H1 (cell line): ENCODE measurements around the gene USP43. TPM values are rescaled to one million over a fixed set of nuclear protein-coding genes. Genes with fewer than 3 reads are reported as not detected.

Experiments
- CTCF ChIA-PET: fragments of 300-600 bp; sonication (Branson Sonifier 250); formaldehyde crosslinking; loops from one replicate; lab custom pipeline; 2021; ENCODE audit not compliant: partially characterized antibody; lab: Charles Lee
- POLR2A ChIA-PET: fragments of 300-600 bp; sonication (Branson Sonifier 250); formaldehyde crosslinking; loops from one replicate; lab custom pipeline; 2021; ENCODE audit warnings: inconsistent platforms; ENCODE audit not compliant: partially characterized antibody; lab: Charles Lee
- DNase-seq, 2 experiments: peaks; one replicate each; pipeline versions ENCODE4 v3.0.0 to v3.0.0-alpha.2; 2010 to 2022; ENCODE audit warnings: low spot score in 2 of 2, low read depth in 1 of 2, mixed read lengths in 1 of 2
- FAIRE-seq: peaks from 2 replicates; lab custom pipeline; 2011; peaks lifted over from hg19 to GRCh38; lab: Jason Lieb, UNC
- H2AFZ ChIP-seq: 2 replicates; pipeline ENCODE4 v1.8.1; 2012; ENCODE audit warnings: low read length, inconsistent platforms
- H2AK5ac ChIP-seq: 2 replicates; pipeline ENCODE4 v1.6.1; 2013; ENCODE audit warnings: low read depth, low read length
- H2BK120ac ChIP-seq: replicated peaks from 2 replicates; pipeline ENCODE3; 2013; ENCODE audit warnings: low read depth, low read length, inconsistent platforms
- H2BK12ac ChIP-seq: 2 replicates; pipeline ENCODE4 v1.6.1; 2013; ENCODE audit warnings: low read depth, low read length
- H2BK15ac ChIP-seq: 2 replicates; pipeline ENCODE4 v1.6.1; 2013; ENCODE audit warnings: low read length
- H2BK20ac ChIP-seq: 2 replicates; pipeline ENCODE4 v1.6.1; 2013; ENCODE audit warnings: low read length
- H2BK5ac ChIP-seq: 2 replicates; pipeline ENCODE4 v1.6.1; 2013; ENCODE audit warnings: low read depth, low read length
- H3K14ac ChIP-seq: 2 replicates; pipeline ENCODE4 v1.6.1; 2013; ENCODE audit warnings: inconsistent platforms; ENCODE audit not compliant: insufficient read length
- H3K18ac ChIP-seq: 2 replicates; pipeline ENCODE4 v1.6.1; 2013; ENCODE audit warnings: low read length; ENCODE audit errors: extremely low read depth
- H3K23ac ChIP-seq: 2 replicates; pipeline ENCODE4 v1.6.1; 2013; ENCODE audit warnings: inconsistent platforms; ENCODE audit not compliant: insufficient read length
- H3K23me2 ChIP-seq: 2 replicates; pipeline ENCODE4 v1.6.1; 2013; ENCODE audit warnings: low read depth, low read length
- H3K27ac ChIP-seq: 2 replicates; pipeline ENCODE4 v1.6.1; 2011; ENCODE audit warnings: low read depth, low read length, inconsistent platforms
- H3K27me3 ChIP-seq, 4 experiments: replicated peaks in 1 of 4; 1 replicate in 1 of 4; 2 replicates in 3 of 4; pipeline versions ENCODE4 v1.6.1 to v1.8.1; 2011 to 2013; ENCODE audit warnings: low read length in 3 of 4, mild to moderate bottlenecking in 3 of 4, inconsistent platforms in 2 of 4, mixed read lengths in 2 of 4, moderate library complexity in 1 of 4; ENCODE audit not compliant: control insufficient read depth in 3 of 4, insufficient read depth in 3 of 4; ENCODE audit errors: extremely low read depth in 1 of 4
- H3K36me3 ChIP-seq, 4 experiments: 2 replicates each; pipeline versions ENCODE4 v1.6.1 to v1.8.1; 2011 to 2013; ENCODE audit warnings: mild to moderate bottlenecking in 4 of 4, low read length in 3 of 4, moderate library complexity in 2 of 4, control low read depth in 1 of 4, inconsistent platforms in 1 of 4; ENCODE audit not compliant: insufficient read depth in 4 of 4, control insufficient read depth in 2 of 4
- H3K4ac ChIP-seq: replicated peaks from 2 replicates; pipeline ENCODE3; 2013; ENCODE audit warnings: low read length, low read depth, mixed read lengths, inconsistent platforms; ENCODE audit not compliant: insufficient read length
- H3K4me1 ChIP-seq, 4 experiments: replicated peaks in 1 of 4; 1 replicate in 1 of 4; 2 replicates in 3 of 4; pipeline versions ENCODE4 v1.6.1 to v1.8.1; 2011 to 2013; ENCODE audit warnings: low read length in 3 of 4, inconsistent platforms in 2 of 4, mixed read lengths in 1 of 4; ENCODE audit not compliant: insufficient read depth in 4 of 4, control insufficient read depth in 3 of 4
- H3K4me2 ChIP-seq, 2 experiments: 2 replicates each; pipeline versions ENCODE4 v1.6.1 to v1.8.1; 2011 to 2013; ENCODE audit warnings: low read depth in 2 of 2, low read length in 2 of 2, control low read depth in 1 of 2, inconsistent platforms in 1 of 2, mild to moderate bottlenecking in 1 of 2; ENCODE audit not compliant: insufficient read depth in 1 of 2
- H3K4me3 ChIP-seq, 4 experiments: fragments of 200-600, 300-600 bp in 1 of 4; sonication (generic), shearing (Covaris generic), sonication (Bioruptor Twin) in 1 of 4; 2 replicates each; pipeline versions ENCODE4 v1.5.1 to v1.8.1; 2011 to 2016; ENCODE audit warnings: low read length in 4 of 4, low read depth in 3 of 4, control low read depth in 2 of 4, inconsistent platforms in 2 of 4, mild to moderate bottlenecking in 2 of 4, mixed read lengths in 1 of 4, moderate library complexity in 1 of 4; ENCODE audit not compliant: insufficient read depth in 2 of 4; ENCODE audit errors: extremely low read depth in 1 of 4
- H3K56ac ChIP-seq: replicated peaks from 2 replicates; pipeline ENCODE3; 2013; ENCODE audit warnings: low read depth, mild to moderate bottlenecking, mixed read lengths, low read length, inconsistent platforms; ENCODE audit not compliant: insufficient read length
- H3K79me1 ChIP-seq: 2 replicates; pipeline ENCODE4 v1.6.1; 2013; ENCODE audit warnings: low read depth, low read length, control low read depth
- H3K79me2 ChIP-seq, 2 experiments: 2 replicates each; pipeline versions ENCODE4 v1.6.1 to v1.8.1; 2012 to 2013; ENCODE audit warnings: low read length in 2 of 2, mild to moderate bottlenecking in 2 of 2, inconsistent platforms in 1 of 2; ENCODE audit not compliant: insufficient read depth in 2 of 2, control insufficient read depth in 1 of 2
- H3K9ac ChIP-seq, 4 experiments: replicated peaks in 1 of 4; 1 replicate in 1 of 4; 2 replicates in 3 of 4; pipeline versions ENCODE4 v1.6.1 to v1.8.1; 2011 to 2013; ENCODE audit warnings: low read depth in 3 of 4, low read length in 3 of 4, control low read depth in 2 of 4, mild to moderate bottlenecking in 2 of 4, moderate library complexity in 2 of 4, inconsistent platforms in 1 of 4; ENCODE audit errors: extremely low read depth in 1 of 4
- H3K9me3 ChIP-seq, 2 experiments: 2 replicates each; pipeline versions ENCODE4 v1.6.1 to v1.8.1; 2012 to 2013; ENCODE audit warnings: mild to moderate bottlenecking in 2 of 2, moderate library complexity in 2 of 2, control low read depth in 1 of 2, inconsistent platforms in 1 of 2, low read depth in 1 of 2, low read length in 1 of 2, mixed read lengths in 1 of 2; ENCODE audit not compliant: insufficient read depth in 2 of 2
- H4K20me1 ChIP-seq, 2 experiments: replicated peaks in 1 of 2; 2 replicates each; pipeline versions ENCODE3 to v1.8.1; 2011 to 2013; ENCODE audit warnings: inconsistent platforms in 2 of 2, low read length in 2 of 2, mild to moderate bottlenecking in 1 of 2; ENCODE audit not compliant: insufficient read depth in 2 of 2, control insufficient read depth in 1 of 2
- H4K5ac ChIP-seq: 2 replicates; pipeline ENCODE4 v1.6.1; 2013; ENCODE audit warnings: low read length, low read depth, mixed read lengths, inconsistent platforms; ENCODE audit not compliant: insufficient read length
- H4K8ac ChIP-seq: 2 replicates; pipeline ENCODE4 v1.8.0; 2013; ENCODE audit warnings: mild to moderate bottlenecking, moderate library complexity, low read length, inconsistent platforms; ENCODE audit not compliant: insufficient read depth; ENCODE audit errors: extremely low read depth
- H4K91ac ChIP-seq: replicated peaks from 2 replicates; pipeline ENCODE3; 2013; ENCODE audit warnings: low read length, mixed read lengths, inconsistent platforms; ENCODE audit not compliant: insufficient read length
- WGBS, 2 experiments: shearing (Covaris generic) in 1 of 2; methylation state at CpG; one replicate each; pipeline versions ENCODE4 v1.1.6 to v1.1.7; 2013 to 2015; ENCODE audit warnings: low lambda C conversion rate in 2 of 2, mixed read lengths in 2 of 2, inconsistent platforms in 1 of 2, low coverage in 1 of 2, missing lambda C conversion rate in 1 of 2; ENCODE audit not compliant: insufficient replicate concordance in 2 of 2, insufficient coverage in 1 of 2, insufficient read length in 1 of 2; ENCODE audit errors: extremely low coverage in 1 of 2, missing lambda C conversion rate in 1 of 2; 5-methylcytosine and 5-hydroxymethylcytosine counted together
- polyA plus RNA-seq, 7 experiments: library from polyadenylated mRNA; depleted of rRNA in 3 of 7; stranded (reverse) in 5 of 7; unstranded in 2 of 7; fragments of >200 nt in 5 of 7; fragments of 200-250 nt in 2 of 7; gene quantifications; 1 replicate in 5 of 7; 2 replicates in 1 of 7; 4 replicates in 1 of 7; pipeline versions ENCODE4 v1.2.1 to v1.2.3, GENCODE V29; 2011 to 2013; ENCODE audit warnings: missing spikeins in 2 of 7, mixed read lengths in 2 of 7
- total RNA-seq: library from RNA; stranded (reverse); fragmentation: NEBNext Ultra II Directional; extraction: Animal tissue kit (Norgen Biotek cat#: 25700); gene quantifications from 2 replicates; pipeline ENCODE4 v1.2.1, GENCODE V29; 2021

Gene USP43
- total and polyA plus RNA-seq, 2 of the 8 experiments (the other 6 are each of a cell fraction or from before 2014, with no cell fraction given), result 3.0 to 7.2 TPM

GRCh38 chr17:9628509-9628908 lies 16.8 kb upstream of the USP43 start:
- ChIA-PET CTCF (interaction anchor here (0.6 to 1.3 kb wide), 4 partner anchors 45 to 138 kb away, joined by 3 to 4 read pairs (median 3); no protein-coding TSS in a partner anchor), POLR2A (no interaction called here)
- no peak overlapping the region for H4K91ac ChIP-seq
- no peak overlapping the region for H2BK120ac ChIP-seq
- no peak overlapping the region for H3K14ac ChIP-seq
- peaks cover 2 to 4% of the 10 kb centered on the region in 2 experiments; a peak in 2 of 4 replicates for H3K9me3 ChIP-seq
- no peaks in the 10 kb centered on the region for H3K36me3 ChIP-seq
- peaks cover 3% of the 10 kb centered on the region; the same call in 1 of the 2 replicates for H3K23me2 ChIP-seq
- H2BK12ac ChIP-seq, result no peak overlapping the region
- H3K23ac ChIP-seq, result no peak overlapping the region
- FAIRE-seq (no peak), DNase-seq (no peak)
- H4K20me1 ChIP-seq, result no peaks in the 10 kb centered on the region
- no peak overlapping the region for H2BK20ac ChIP-seq
- H3K18ac ChIP-seq, result no peak overlapping the region
- no peaks in the 10 kb centered on the region for H3K4me1 ChIP-seq
- 92% methylated on average over 10 of the region's 10 CpGs; no CpG with 5 or more reads in 1 of the 2 experiments for WGBS, 2 experiments
- no peak overlapping the region for H3K4me2 ChIP-seq
- H4K5ac ChIP-seq, result no peak overlapping the region
- no peaks in the 10 kb centered on the region; a peak in 1 of 7 replicates for H3K27me3 ChIP-seq
- H4K8ac ChIP-seq, result no peak overlapping the region
- H3K79me1 ChIP-seq, result no peaks in the 10 kb centered on the region
- no peak overlapping the region for H2AFZ ChIP-seq
- H3K79me2 ChIP-seq, result no peaks in the 10 kb centered on the region
- H3K56ac ChIP-seq, result no peak overlapping the region
- H2BK5ac ChIP-seq, result no peak overlapping the region
- H3K4me3 ChIP-seq, result no peak overlapping the region
- H2AK5ac ChIP-seq, result no peak overlapping the region
- no peak overlapping the region for H3K9ac ChIP-seq
- H3K27ac ChIP-seq, result no peak overlapping the region
- no peak overlapping the region for H3K4ac ChIP-seq
- H2BK15ac ChIP-seq, result no peak overlapping the region
